ENCODE measurements around the gene MAP7D1.
A peak's percentile ranks its signal among the peaks of the same experiment; 100 is the strongest.

MAP7D1 gene

DNA sequence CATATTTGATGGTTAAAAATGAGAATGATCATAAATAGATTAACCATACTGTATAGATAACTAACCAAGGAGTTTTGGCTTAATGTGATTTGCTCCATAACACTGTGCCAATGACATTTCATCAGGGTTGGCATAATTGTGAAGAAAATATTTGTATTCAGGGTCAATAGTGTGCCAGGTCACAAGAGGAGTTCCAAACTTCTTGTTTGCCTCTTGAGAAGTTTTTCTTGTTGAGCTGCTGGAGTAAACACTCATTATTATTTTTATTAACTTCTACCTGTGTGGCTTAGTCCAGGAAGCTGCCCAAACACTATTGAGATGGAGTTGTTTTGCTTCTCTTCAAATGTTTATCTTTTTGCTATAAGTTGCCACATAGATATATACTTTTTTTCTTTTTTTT is 7.5 kb downstream of the MAP7D1 start:
- in situ Hi-C loops (cut with HindIII; ENCODE audit: low pct_ligation_motif_present, low sequenced_read_pairs): no loop called here

DNA sequence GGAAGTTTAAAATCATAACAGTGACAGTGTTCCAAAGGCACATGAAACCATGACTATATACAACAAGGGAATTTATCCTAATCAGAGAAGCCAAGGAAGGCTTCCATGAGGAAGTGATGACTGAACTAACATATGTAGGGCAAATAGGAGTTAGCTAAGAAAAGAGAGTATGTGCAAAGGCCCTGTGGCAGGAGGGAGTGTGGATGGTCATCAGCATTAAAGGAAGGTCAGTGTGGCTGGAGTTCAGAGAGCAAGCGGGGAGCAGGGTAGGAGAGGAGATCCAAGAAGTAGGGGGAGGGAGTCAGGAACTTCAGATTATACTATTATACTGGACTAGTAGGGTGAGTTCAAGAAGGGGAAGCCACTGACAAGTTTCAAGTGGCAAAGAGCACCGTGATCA is 8.4 kb downstream of the MAP7D1 start:
- TF ChIP-seq, protein P1, sequence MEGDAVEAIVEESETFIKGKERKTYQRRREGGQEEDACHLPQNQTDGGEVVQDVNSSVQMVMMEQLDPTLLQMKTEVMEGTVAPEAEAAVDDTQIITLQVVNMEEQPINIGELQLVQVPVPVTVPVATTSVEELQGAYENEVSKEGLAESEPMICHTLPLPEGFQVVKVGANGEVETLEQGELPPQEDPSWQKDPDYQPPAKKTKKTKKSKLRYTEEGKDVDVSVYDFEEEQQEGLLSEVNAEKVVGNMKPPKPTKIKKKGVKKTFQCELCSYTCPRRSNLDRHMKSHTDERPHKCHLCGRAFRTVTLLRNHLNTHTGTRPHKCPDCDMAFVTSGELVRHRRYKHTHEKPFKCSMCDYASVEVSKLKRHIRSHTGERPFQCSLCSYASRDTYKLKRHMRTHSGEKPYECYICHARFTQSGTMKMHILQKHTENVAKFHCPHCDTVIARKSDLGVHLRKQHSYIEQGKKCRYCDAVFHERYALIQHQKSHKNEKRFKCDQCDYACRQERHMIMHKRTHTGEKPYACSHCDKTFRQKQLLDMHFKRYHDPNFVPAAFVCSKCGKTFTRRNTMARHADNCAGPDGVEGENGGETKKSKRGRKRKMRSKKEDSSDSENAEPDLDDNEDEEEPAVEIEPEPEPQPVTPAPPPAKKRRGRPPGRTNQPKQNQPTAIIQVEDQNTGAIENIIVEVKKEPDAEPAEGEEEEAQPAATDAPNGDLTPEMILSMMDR (IDR thresholded peaks at IDR 0.05; ENCODE audit: low read depth, low read length, missing control alignments): no peak
- in situ Hi-C loops (cut with HindIII; ENCODE audit: low pct_ligation_motif_present, low sequenced_read_pairs): no loop called here
- H3K4me3 ChIP-seq (ENCODE audit: low read depth, low read length): no peak overlapping the region
- H3K27me3 ChIP-seq (replicated peaks): no peaks in the 10 kb centered on the region
- DNase-seq: no peak
- peaks cover 54% of the 10 kb centered on the region for H3K36me3 ChIP-seq (replicated peaks)
- no peak overlapping the region for H3K27ac ChIP-seq

More for the DNA sequence above, 7.5 kb downstream of the MAP7D1 start:
- DNase-seq: no peak
- H3K36me3 ChIP-seq (replicated peaks): peaks cover 59% of the 10 kb centered on the region
- TF ChIP-seq, protein P1 (IDR thresholded peaks at IDR 0.05; ENCODE audit: low read depth, low read length, missing control alignments): no peak
- no peaks in the 10 kb centered on the region for H3K27me3 ChIP-seq (replicated peaks)
- H3K4me3 ChIP-seq (ENCODE audit: low read depth, low read length): no peak overlapping the region
- no peak overlapping the region for H3K27ac ChIP-seq

GRCh38 chr1:36165145-36165544 is 9.2 kb downstream of the MAP7D1 start:
- TF ChIP-seq, protein P1 (IDR thresholded peaks at IDR 0.05; ENCODE audit: low read depth, low read length, missing control alignments): no peak
- H3K36me3 ChIP-seq (replicated peaks): peaks cover 54% of the 10 kb centered on the region
- no peak for DNase-seq
- in situ Hi-C loops (cut with HindIII; ENCODE audit: low pct_ligation_motif_present, low sequenced_read_pairs): no loop called here
- H3K4me3 ChIP-seq (ENCODE audit: low read depth, low read length): no peak overlapping the region
- no peak overlapping the region for H3K27ac ChIP-seq
- H3K27me3 ChIP-seq (replicated peaks): no peaks in the 10 kb centered on the region

GRCh38 chr1:36166136-36166535 is 10.2 kb downstream of the MAP7D1 start:
- peak overlapping the region; percentile 55 for H3K27ac ChIP-seq
- no peak overlapping the region for H3K4me3 ChIP-seq (ENCODE audit: low read depth, low read length)
- TF ChIP-seq, protein P1 (IDR thresholded peaks at IDR 0.05; ENCODE audit: low read depth, low read length, missing control alignments): no peak
- peaks cover 55% of the 10 kb centered on the region for H3K36me3 ChIP-seq (replicated peaks)
- in situ Hi-C loops (cut with HindIII; ENCODE audit: low pct_ligation_motif_present, low sequenced_read_pairs): no loop called here
- H3K27me3 ChIP-seq (replicated peaks): no peaks in the 10 kb centered on the region
- DNase-seq: no peak

DNA sequence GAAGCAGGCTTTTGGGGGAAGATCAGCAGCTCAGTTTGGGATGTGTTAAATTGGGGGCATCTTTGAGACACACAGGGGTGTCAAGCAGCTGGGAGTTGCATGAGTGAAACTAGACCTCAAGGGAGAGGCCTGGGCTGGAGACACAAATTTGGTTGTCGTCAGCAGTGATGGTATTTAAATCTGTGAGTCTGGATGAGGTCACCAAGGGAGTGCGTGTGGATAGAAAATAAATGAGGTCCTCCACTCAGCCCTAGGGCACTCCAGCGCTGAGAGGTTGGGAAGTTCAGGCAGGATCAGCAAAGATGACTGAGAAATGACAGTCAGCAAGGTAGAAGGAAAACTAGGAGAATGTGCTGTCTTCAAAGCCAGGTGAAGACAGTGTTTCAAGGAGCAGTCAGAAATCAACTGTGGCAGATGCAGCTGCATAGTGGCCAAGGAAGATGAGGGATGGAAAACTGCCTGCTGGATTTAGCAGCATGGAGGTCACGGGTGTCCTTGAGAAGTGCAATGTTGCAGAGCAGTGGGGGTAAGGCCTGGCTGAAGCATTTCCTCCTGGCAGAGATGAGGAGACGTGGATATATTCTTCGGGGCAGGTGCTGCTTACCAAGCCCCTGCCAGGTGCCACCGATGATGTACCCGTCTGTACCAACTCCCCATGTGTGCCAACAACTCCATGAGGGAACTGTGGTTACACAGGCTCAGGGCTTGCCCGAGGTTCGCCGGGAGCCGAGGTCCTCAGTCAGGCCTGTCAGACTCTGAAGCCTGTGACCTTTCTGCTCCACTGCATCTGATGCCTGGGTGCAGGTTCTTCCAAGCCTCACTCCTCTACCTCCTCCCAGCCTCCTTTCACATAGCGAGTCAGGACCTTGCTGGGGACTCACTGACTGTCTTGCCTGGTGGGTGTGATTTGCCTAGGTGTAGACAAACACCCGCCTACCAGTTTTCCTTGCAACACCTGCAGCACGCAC is 11.3 kb downstream of the MAP7D1 start:
- TF ChIP-seq, protein P1 (IDR thresholded peaks at IDR 0.05; ENCODE audit: low read depth, low read length, missing control alignments): no peak

More for the DNA sequence above, 11.3 kb downstream of the MAP7D1 start:
- H3K27me3 ChIP-seq (replicated peaks): no peaks in the 10 kb centered on the region
- peak; percentile 37 for DNase-seq
- peak overlapping the region; percentile 55 for H3K27ac ChIP-seq
- in situ Hi-C loops (cut with HindIII; ENCODE audit: low pct_ligation_motif_present, low sequenced_read_pairs): no loop called here
- H3K36me3 ChIP-seq (replicated peaks): peaks cover 58% of the 10 kb centered on the region
- H3K4me3 ChIP-seq (ENCODE audit: low read depth, low read length): no peak overlapping the region
